ENCODE data around the gene CSH1. TPM values are rescaled to one million over a fixed set of nuclear protein-coding genes. Genes with fewer than 3 reads are reported as not detected.
"Not testable (repeated sequence)": the region's sequence is repeated elsewhere in the genome, so short reads cannot be mapped to it uniquely, and the experiment has no call there.

CSH1 gene
- total RNA-seq, 4 donors from 2014 or later: not detected

- 64 to 74% methylated on average over 8 of the region's 8 CpGs for WGBS, 2 donors
- no peak overlapping the region for H3K27ac ChIP-seq
- DNase-seq (ENCODE audit: low spot score in 2 of 2): no peak
- peaks cover 0 to 22% (median 3%) of the 10 kb centered on the region in 4 donors for H3K4me1 ChIP-seq
- TF ChIP-seq, protein P1, sequence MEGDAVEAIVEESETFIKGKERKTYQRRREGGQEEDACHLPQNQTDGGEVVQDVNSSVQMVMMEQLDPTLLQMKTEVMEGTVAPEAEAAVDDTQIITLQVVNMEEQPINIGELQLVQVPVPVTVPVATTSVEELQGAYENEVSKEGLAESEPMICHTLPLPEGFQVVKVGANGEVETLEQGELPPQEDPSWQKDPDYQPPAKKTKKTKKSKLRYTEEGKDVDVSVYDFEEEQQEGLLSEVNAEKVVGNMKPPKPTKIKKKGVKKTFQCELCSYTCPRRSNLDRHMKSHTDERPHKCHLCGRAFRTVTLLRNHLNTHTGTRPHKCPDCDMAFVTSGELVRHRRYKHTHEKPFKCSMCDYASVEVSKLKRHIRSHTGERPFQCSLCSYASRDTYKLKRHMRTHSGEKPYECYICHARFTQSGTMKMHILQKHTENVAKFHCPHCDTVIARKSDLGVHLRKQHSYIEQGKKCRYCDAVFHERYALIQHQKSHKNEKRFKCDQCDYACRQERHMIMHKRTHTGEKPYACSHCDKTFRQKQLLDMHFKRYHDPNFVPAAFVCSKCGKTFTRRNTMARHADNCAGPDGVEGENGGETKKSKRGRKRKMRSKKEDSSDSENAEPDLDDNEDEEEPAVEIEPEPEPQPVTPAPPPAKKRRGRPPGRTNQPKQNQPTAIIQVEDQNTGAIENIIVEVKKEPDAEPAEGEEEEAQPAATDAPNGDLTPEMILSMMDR (IDR thresholded peaks at IDR 0.05): no peak
- TF ChIP-seq EP300 (IDR thresholded peaks at IDR 0.05) (no peak), POLR2A (IDR thresholded peaks at IDR 0.05) (no peak)
- no peaks in the 10 kb centered on the region for H3K36me3 ChIP-seq
- H3K9me3 ChIP-seq: no peaks in the 10 kb centered on the region
- H3K27me3 ChIP-seq: no peaks in the 10 kb centered on the region
- no peak overlapping the region for H3K4me3 ChIP-seq
Measured at GRCh38 chr17:63927464-63928171, 31.2 kb upstream of the CSH1 start.

GRCh38 chr17:63926164-63926563, 29.8 kb upstream of the CSH1 start:
- Histone ChIP-seq H3K4me3 (no peak overlapping the region), H3K9me3 (no peaks in the 10 kb centered on the region), H3K36me3 (no peaks in the 10 kb centered on the region), H3K27me3 (no peaks in the 10 kb centered on the region), H3K4me1 (peaks cover 0 to 9% (median 0%) of the 10 kb centered on the region in 4 donors), H3K27ac (no peak overlapping the region)
- WGBS, 2 donors: 91 to 97% methylated on average over 2 of the region's 2 CpGs
- DNase-seq (ENCODE audit: low spot score in 2 of 2): no peak
- TF ChIP-seq, protein P1 (IDR thresholded peaks at IDR 0.05): no peak
- no peak for TF ChIP-seq EP300 (IDR thresholded peaks at IDR 0.05)
- no peak for TF ChIP-seq POLR2A (IDR thresholded peaks at IDR 0.05)

DNA sequence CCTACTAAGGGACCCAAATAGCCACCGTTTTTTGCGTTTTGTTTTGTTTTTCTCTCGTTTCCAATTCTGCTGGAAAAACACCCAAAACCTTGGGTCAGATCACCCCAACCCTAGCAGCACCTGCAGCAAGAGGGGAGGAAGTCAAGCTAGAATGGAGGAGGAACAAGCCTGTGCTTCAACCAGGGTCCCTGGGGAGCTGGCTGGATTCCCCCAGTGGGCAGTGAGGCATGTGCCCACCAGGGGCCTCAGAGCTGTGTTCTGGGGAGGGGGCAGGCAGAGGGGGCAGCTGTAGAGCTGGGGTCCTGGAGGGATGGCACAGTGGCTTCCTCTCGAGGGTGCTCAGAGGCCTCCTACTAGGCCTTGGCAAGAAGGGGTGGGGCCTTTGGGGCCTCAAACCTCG, 29.2 kb upstream of the CSH1 start:
- no peak overlapping the region for H3K4me3 ChIP-seq
- H3K27ac ChIP-seq: no peak overlapping the region
- no peak for DNase-seq (ENCODE audit: low spot score in 2 of 2)
- H3K9me3 ChIP-seq: no peaks in the 10 kb centered on the region
- H3K4me1 ChIP-seq: peaks cover 0 to 3% (median 0%) of the 10 kb centered on the region in 4 donors
- no peaks in the 10 kb centered on the region for H3K27me3 ChIP-seq
- TF ChIP-seq EP300 (IDR thresholded peaks at IDR 0.05): no peak
- TF ChIP-seq, protein P1 (IDR thresholded peaks at IDR 0.05): no peak
- no peak for TF ChIP-seq POLR2A (IDR thresholded peaks at IDR 0.05)
- H3K36me3 ChIP-seq: no peaks in the 10 kb centered on the region
- 71 to 73% methylated on average over 5 of the region's 5 CpGs for WGBS, 2 donors

GRCh38 chr17:63922402-63922801, 26.0 kb upstream of the CSH1 start:
- H3K4me1 ChIP-seq; H3K27me3 ChIP-seq; DNase-seq (ENCODE audit: low spot score in 2 of 2); H3K27ac ChIP-seq; H3K36me3 ChIP-seq; H3K4me3 ChIP-seq; H3K9me3 ChIP-seq: not testable (repeated sequence)
- 62 to 83% methylated on average over 9 of the region's 9 CpGs for WGBS, 2 donors

DNA sequence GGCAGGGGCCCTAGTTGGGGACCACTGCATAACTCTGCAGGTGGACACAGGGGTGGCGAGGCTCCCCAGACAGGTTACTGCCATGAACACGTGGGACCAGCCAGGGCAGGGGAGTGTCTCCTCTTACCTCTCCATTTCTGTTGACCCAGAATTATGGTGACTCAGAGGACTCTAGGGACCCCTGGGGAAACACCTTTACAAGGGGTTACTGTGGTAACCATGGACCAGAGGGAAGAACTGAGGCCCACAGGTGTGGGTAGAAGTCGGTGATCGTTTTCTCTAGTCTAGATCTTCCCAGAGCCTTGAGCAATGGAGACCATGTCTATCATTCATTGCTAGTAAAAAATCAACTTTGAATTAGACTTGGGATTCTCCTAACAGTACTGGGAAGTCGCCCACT, 24.4 kb upstream of the CSH1 start:
- H3K36me3 ChIP-seq; H3K9me3 ChIP-seq; H3K27me3 ChIP-seq; H3K4me1 ChIP-seq; H3K4me3 ChIP-seq; DNase-seq (ENCODE audit: low spot score in 2 of 2); H3K27ac ChIP-seq: not testable (repeated sequence)
- 85 to 89% methylated on average over 5 of the region's 5 CpGs for WGBS, 2 donors

DNA sequence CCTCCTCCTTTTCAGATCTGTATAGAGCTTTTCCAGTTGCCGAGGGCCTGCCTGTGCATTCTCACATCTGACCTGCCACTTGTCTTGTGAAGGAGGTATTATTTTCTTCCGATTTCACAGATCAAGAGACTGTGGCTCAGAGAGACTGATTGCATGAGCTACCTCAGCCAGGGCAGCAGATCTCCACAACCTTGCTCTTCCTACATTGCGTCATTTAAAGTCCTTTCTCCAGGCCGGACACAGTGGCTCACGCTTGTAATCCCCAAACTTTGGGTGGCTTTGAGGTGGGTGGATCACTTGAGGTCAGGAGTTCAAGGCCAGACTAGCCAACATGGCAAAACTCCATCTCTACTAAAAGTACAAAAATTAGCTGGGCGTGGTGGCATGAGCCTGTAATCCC, 23.7 kb upstream of the CSH1 start:
- not testable (repeated sequence) for H3K9me3 ChIP-seq; H3K4me3 ChIP-seq; DNase-seq (ENCODE audit: low spot score in 2 of 2); H3K27ac ChIP-seq; H3K4me1 ChIP-seq; H3K36me3 ChIP-seq; H3K27me3 ChIP-seq
- WGBS, 2 donors: 76 to 82% methylated on average over 6 of the region's 6 CpGs

GRCh38 chr17:63919311-63919723, 22.9 kb upstream of the CSH1 start:
- TF ChIP-seq, protein P1 (IDR thresholded peaks at IDR 0.05): peak; percentile 86 to 96 (median 91)
- TF ChIP-seq EP300 (IDR thresholded peaks at IDR 0.05): no peak
- Histone ChIP-seq H3K9me3 (no peaks in the 10 kb centered on the region), H3K36me3 (no peaks in the 10 kb centered on the region), H3K4me3 (no peak overlapping the region), H3K27ac (no peak overlapping the region), H3K4me1 (peaks cover 0 to 7% (median 0%) of the 10 kb centered on the region in 4 donors), H3K27me3 (peaks cover 0 to 4% of the 10 kb centered on the region in 2 donors)
- WGBS, 2 donors: 48% methylated on average over 8 of the region's 8 CpGs
- peak; percentile 23 to 74 for DNase-seq (ENCODE audit: low spot score in 2 of 2)

GRCh38 chr17:63918789-63919305, 22.5 kb upstream of the CSH1 start, which contains the start of gene GH1:
TSS of gene GH1 (minus strand) at chr17:63918839. CDS start at chr17:63918776, 63 bp downstream.
- H3K4me1 ChIP-seq; H3K27ac ChIP-seq; H3K27me3 ChIP-seq; H3K9me3 ChIP-seq; DNase-seq (ENCODE audit: low spot score in 2 of 2); H3K4me3 ChIP-seq; H3K36me3 ChIP-seq: not testable (repeated sequence)
- WGBS, 2 donors: 46 to 52% methylated on average over 10 of the region's 10 CpGs
